ENCODE data around the gene UTP11. TPM values are rescaled to one million over a fixed set of nuclear protein-coding genes. Genes with fewer than 3 reads are reported as not detected.

Gene UTP11
- total RNA-seq, 6 experiments from 2014 or later = 6.8 to 33.1 (median 12.8) TPM

DNA sequence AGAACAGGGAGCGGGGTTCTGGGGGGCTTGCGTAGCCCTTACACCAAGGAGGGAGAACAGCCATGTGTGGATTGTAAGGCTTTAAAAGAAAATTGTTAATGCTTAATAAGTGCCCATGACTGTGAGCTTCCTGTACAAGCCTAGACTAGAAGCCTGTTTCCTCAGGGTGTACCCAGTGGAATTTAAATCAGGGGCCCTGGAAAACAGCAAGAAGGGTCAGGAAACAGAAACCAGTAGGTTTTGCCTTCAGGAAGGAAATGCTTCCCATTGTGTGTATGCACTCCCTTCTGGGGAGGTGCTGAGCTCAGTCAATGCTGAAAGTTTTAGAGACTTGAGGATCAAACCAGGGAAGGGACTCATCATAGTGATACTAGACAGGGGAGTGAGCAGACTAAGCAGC, 12.7 kb downstream of the UTP11 start:
- no peak for DNase-seq
- TF ChIP-seq, protein P1, sequence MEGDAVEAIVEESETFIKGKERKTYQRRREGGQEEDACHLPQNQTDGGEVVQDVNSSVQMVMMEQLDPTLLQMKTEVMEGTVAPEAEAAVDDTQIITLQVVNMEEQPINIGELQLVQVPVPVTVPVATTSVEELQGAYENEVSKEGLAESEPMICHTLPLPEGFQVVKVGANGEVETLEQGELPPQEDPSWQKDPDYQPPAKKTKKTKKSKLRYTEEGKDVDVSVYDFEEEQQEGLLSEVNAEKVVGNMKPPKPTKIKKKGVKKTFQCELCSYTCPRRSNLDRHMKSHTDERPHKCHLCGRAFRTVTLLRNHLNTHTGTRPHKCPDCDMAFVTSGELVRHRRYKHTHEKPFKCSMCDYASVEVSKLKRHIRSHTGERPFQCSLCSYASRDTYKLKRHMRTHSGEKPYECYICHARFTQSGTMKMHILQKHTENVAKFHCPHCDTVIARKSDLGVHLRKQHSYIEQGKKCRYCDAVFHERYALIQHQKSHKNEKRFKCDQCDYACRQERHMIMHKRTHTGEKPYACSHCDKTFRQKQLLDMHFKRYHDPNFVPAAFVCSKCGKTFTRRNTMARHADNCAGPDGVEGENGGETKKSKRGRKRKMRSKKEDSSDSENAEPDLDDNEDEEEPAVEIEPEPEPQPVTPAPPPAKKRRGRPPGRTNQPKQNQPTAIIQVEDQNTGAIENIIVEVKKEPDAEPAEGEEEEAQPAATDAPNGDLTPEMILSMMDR (IDR thresholded peaks at IDR 0.05) = no peak
- no peak for TF ChIP-seq POLR2A (IDR thresholded peaks at IDR 0.05)
- no peak overlapping the region for H3K4me3 ChIP-seq
- H3K27me3 ChIP-seq = no peaks in the 10 kb centered on the region
- H3K36me3 ChIP-seq = peaks cover 0 to 56% (median 26%) of the 10 kb centered on the region in 4 donors
- no peak overlapping the region for H3K27ac ChIP-seq
- no peak for ATAC-seq
- H3K4me1 ChIP-seq = no peaks in the 10 kb centered on the region
- intact Hi-C loops (cut with DNase I) = no loop called here
- WGBS (ENCODE audit: insufficient coverage, low coverage, low lambda C conversion rate, missing lambda C conversion rate) = 90% methylated on average over 2 of the region's 2 CpGs
- no peaks in the 10 kb centered on the region for H3K9me3 ChIP-seq

DNA sequence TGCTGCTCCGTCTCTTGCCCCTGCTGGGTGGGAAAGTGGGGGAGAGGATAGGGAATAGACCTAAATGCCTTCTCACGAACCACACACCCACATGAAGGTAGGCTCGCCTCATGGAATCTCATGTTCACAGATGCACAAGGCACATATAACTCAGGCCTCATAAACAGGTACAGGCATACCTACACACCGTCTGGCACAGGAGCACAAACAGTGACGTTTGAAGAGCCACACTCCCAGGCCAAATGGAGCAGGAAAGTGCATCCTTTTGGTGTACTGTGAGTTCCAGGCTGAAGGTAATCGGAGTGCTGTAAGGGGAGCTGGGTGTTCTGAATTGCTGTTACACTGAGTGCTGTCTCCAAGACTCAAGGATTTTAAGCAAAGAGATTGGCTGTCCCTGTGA, 13.1 kb downstream of the UTP11 start:
- Histone ChIP-seq H3K4me3 (no peak overlapping the region), H3K36me3 (peaks cover 0 to 52% (median 25%) of the 10 kb centered on the region in 4 donors), H3K27me3 (no peaks in the 10 kb centered on the region), H3K9me3 (no peaks in the 10 kb centered on the region), H3K27ac (no peak overlapping the region), H3K4me1 (no peaks in the 10 kb centered on the region)
- intact Hi-C loops (cut with DNase I) = no loop called here
- no peak for DNase-seq
- TF ChIP-seq, protein P1 (IDR thresholded peaks at IDR 0.05) = no peak
- TF ChIP-seq POLR2A (IDR thresholded peaks at IDR 0.05) = no peak
- ATAC-seq = no peak
- 88% methylated on average over 3 of the region's 6 CpGs for WGBS (ENCODE audit: insufficient coverage, low coverage, low lambda C conversion rate, missing lambda C conversion rate)

DNA sequence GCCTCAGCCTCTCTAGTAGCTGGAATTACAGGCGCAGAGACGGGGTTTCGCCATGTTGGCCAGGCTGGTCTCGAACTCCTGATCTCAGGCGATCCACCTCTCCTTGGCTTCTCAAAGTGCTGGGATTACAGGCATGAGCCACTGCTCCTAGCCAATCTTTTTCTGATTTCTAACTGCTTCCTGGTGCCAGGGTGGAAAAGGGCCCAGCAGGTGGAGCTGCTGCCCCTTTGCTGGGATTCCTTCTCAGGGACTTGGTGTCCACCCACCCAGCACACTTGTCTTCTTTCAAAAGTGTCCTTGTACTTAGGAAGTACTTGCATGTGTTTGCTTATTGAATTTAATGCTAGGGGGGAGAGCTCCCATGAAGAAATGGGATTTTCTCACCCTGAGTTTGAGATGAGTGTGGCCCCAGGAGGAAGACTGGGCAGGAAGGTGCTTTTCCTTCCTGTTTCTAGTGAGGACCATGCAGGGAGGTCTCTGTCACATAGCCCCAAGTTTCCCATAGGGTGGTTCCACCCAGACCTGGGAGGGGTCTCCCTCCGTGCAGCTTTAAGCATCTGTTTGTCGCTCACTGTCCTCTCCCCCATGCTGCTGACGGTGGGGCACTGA, 14.2 kb downstream of the UTP11 start:
- Histone ChIP-seq H3K27ac (no peak overlapping the region), H3K27me3 (no peaks in the 10 kb centered on the region), H3K4me3 (no peak overlapping the region), H3K4me1 (no peaks in the 10 kb centered on the region), H3K9me3 (no peaks in the 10 kb centered on the region), H3K36me3 (peaks cover 0 to 42% (median 24%) of the 10 kb centered on the region in 4 donors)
- intact Hi-C loops (cut with DNase I) = no loop called here
- WGBS (ENCODE audit: insufficient coverage, low coverage, low lambda C conversion rate, missing lambda C conversion rate) = 75% methylated on average over 6 of the region's 8 CpGs
- ATAC-seq (peak; percentile 26 to 49 (median 44)), DNase-seq (no peak)
- no peak for TF ChIP-seq POLR2A (IDR thresholded peaks at IDR 0.05)
- TF ChIP-seq, protein P1 (IDR thresholded peaks at IDR 0.05) = peak; percentile 40 to 54 (median 52)

DNA sequence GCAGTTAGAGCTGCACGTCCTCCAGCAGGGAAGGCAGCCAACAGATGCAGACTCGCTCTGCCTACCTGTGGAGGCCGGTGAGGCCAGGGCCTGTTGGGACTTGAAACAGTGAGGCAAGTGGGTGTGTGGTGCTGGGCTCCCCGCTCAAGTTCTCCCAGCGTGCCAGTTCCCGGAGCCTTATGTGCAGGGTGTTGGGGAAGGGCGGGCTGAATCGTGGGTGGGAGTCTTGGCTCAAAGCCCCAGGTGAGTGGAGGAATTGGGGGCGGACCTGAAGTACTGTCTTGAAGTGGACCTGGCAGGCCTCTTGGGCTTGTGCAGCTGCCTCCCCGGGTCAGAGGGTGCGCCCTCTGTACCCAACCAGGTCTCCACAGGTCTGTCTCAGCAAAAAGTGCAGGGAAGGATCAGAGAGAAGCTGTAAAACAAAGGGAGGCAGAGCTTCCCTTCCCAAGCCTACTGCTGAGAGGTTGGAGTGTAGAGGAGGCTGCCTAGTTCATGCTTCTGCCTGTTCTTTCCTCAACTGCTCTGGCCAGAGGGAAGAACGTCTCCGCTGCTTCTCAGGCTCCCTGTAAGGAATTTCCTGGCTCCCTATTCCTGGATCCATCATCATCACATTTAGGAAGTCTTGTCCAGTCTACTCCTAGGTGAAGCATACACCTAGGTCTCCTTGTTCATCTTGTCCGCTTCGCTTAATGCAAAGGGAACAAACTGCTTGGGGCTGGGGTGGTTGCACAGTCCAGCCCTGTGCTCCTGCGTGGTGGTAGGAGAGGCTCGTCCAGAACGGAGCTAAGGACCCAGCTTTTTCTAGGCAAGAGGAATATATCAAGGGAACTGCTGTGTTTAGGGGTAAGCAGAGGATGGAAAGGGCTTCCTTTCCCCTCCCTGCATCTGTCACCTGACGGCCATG, 14.9 kb downstream of the UTP11 start:
- intact Hi-C loops (cut with DNase I) = no loop called here
- 63% methylated on average over 8 of the region's 19 CpGs for WGBS (ENCODE audit: insufficient coverage, low coverage, low lambda C conversion rate, missing lambda C conversion rate)
- Histone ChIP-seq H3K4me3 (no peak overlapping the region), H3K27ac (no peak overlapping the region), H3K9me3 (no peaks in the 10 kb centered on the region), H3K36me3 (peaks cover 0 to 34% (median 20%) of the 10 kb centered on the region in 4 donors), H3K4me1 (no peaks in the 10 kb centered on the region), H3K27me3 (no peaks in the 10 kb centered on the region)
- TF ChIP-seq, protein P1 (IDR thresholded peaks at IDR 0.05) = no peak
- TF ChIP-seq POLR2A (IDR thresholded peaks at IDR 0.05) = no peak
- no peak for DNase-seq
- ATAC-seq = no peak
